BLaER1 (cell line): ENCODE data around the gene PTPRN2.

ENCODE experiments used
- H3K27ac ChIP-seq: shearing (Covaris generic); formaldehyde crosslinking; 2 replicates; pipeline ENCODE4 v1.8.1; 2022
- H3K27me3 ChIP-seq: shearing (Covaris generic); formaldehyde crosslinking; 2 replicates; pipeline ENCODE4 v1.8.1; 2022
- H3K36me3 ChIP-seq: shearing (Covaris generic); formaldehyde crosslinking; 2 replicates; pipeline ENCODE4 v1.8.1; 2022
- H3K4me1 ChIP-seq: shearing (Covaris generic); formaldehyde crosslinking; 2 replicates; pipeline ENCODE4 v1.8.1; 2022
- H3K4me2 ChIP-seq: shearing (Covaris generic); formaldehyde crosslinking; 2 replicates; pipeline ENCODE4 v1.8.1; 2022
- H3K4me3 ChIP-seq: shearing (Covaris generic); formaldehyde crosslinking; 2 replicates; pipeline ENCODE4 v1.8.1; 2022
- H3K9ac ChIP-seq: shearing (Covaris generic); formaldehyde crosslinking; 2 replicates; pipeline ENCODE4 v1.8.1; 2022
- H3K9me3 ChIP-seq: shearing (Covaris generic); formaldehyde crosslinking; 2 replicates; pipeline ENCODE4 v1.8.1; 2022
- H4K20me1 ChIP-seq: shearing (Covaris generic); formaldehyde crosslinking; 2 replicates; pipeline ENCODE4 v1.8.1; 2022
- Cebpa-rat ChIP-seq: shearing (Covaris generic); IDR thresholded peaks from 2 replicates; pipeline ENCODE4 v1.8.1; 2022

The PTPRN2 gene

DNA sequence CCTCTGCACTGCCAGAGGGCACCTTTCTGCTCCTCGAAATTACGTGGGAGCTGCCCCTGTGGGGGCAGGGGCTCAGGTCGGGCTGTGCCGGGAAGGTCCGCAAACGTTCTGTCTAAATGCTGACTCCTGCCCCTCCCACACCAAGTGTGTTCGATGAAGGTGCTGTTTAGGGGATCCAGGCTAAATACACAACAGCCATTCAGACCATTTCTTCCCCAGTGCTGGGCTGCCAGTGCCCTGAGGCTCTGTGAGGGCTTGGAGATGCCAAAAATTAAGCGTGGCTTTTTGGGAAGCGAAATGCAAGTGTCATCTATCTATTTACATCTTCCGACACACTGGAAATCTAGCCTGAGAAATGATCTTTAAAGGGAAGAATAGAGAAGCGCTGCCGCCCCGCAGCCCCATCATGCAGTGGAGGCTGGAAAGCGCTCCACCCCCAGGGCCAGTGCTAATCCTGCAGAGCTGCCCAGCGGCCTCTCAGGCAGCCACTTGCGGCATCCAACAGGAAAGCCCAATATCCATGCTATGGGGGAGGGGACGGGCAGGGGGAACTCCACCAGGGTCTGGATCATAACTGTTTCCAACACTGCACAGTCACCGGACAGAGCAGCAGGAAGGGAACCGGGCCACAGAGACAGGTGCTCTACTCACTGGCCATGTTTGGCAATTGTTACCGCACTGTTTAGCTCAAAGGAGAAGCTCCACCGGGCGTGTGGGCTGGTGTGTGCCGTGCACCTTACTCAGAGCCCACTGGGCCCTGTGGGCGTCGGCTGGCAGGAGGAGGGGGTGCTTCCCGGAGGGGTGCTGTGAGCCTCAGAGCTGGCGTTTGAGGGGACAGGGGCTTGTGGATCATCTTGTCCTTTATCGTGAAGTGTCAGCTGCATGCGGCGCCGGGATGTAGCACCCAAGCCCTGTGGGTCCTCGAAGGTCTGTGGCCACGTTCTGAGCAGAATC, 1045.3 kb downstream of the PTPRN2 start:
- Histone ChIP-seq H3K27me3 (no peaks in the 10 kb centered on the region), H3K27ac (no peak overlapping the region), H3K9me3 (no peaks in the 10 kb centered on the region), H3K9ac (no peak overlapping the region), H3K4me3 (no peak overlapping the region), H3K36me3 (no peaks in the 10 kb centered on the region), H3K4me1 (peaks cover 8% of the 10 kb centered on the region; the same call in 1 of the 2 replicates), H4K20me1 (no peaks in the 10 kb centered on the region), H3K4me2 (no peak overlapping the region)
- TF ChIP-seq Cebpa-rat: no peak

DNA sequence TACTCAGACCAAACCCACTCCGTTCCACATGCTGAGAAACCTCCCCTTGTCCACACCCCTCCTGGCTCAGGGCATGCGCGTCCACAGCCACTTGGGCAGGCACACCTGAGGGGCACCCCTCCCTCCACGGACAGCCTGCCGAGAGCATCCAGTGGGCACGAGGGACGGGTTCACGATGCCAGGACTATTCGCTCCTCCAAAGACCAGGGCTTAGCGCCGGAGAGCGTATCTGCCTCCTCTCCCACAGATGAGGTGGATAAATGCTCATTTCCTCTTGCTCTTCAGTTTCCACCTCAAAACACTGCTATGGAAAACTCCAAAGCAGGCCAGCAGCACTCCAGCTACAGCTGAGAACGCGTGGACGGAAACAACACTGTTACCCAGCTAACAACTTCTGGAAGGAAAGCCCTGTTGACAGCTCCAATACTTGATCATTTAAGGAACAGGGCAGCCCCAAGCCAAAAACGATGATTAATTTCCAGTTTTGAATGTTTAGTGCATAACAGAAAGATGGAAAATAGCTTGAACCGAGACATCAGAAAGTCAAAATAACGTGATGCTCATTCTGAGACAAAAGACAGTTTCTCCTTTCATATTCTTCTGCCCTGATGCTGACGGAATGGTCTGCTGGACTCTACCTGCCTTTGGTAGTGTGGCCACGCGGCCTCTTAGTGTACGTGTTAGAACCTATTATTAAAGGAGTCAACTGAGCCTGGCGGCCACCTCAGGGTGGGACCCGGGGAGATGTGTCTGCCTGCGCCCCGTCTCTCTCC, 1046.1 kb downstream of the PTPRN2 start:
- Histone ChIP-seq H3K27ac (no peak overlapping the region), H4K20me1 (no peaks in the 10 kb centered on the region), H3K4me2 (no peak overlapping the region), H3K36me3 (no peaks in the 10 kb centered on the region), H3K27me3 (no peaks in the 10 kb centered on the region), H3K9me3 (no peaks in the 10 kb centered on the region), H3K4me3 (no peak overlapping the region), H3K4me1 (peaks cover 8% of the 10 kb centered on the region; the same call in 1 of the 2 replicates), H3K9ac (no peak overlapping the region)
- no peak for TF ChIP-seq Cebpa-rat

DNA sequence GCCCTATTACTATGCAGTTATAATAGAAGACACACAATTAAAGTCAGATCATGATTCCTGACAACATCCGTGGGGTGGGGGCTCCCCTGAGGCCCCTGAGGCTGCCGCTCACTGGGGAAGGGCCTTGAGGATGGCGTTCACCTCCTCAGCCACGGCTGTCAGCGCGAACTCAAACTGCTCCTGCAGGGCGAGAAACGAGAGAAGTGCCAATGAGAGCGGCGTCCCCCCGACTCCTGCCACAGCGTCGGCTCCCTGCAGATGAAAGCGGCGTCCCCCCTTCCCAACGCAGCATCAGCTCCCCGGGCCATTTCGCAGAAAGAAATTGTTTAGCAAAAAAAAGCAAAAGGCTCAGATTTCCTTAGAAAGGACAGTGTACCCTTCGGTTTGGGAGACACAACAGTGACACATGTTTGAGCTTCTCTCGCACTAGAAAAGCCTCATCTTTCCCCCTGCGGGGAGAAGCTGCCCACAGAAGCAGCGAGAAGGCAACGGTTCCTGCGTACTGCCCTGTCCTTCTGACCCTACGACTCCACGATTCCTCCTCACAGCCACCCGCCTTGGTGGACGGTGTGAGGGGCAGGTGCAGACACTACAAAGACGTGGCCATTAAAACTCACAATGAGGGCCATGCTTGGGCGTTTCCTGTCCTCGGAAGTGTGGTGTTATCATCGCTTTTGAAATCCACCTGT, 1046.9 kb downstream of the PTPRN2 start:
- no peaks in the 10 kb centered on the region for H3K27me3 ChIP-seq
- no peak overlapping the region for H3K4me2 ChIP-seq
- no peak overlapping the region for H3K9ac ChIP-seq
- no peaks in the 10 kb centered on the region for H4K20me1 ChIP-seq
- no peaks in the 10 kb centered on the region for H3K9me3 ChIP-seq
- peaks cover 8% of the 10 kb centered on the region; the same call in 1 of the 2 replicates for H3K4me1 ChIP-seq
- H3K36me3 ChIP-seq: no peaks in the 10 kb centered on the region
- H3K4me3 ChIP-seq: no peak overlapping the region
- no peak for TF ChIP-seq Cebpa-rat
- no peak overlapping the region for H3K27ac ChIP-seq

DNA sequence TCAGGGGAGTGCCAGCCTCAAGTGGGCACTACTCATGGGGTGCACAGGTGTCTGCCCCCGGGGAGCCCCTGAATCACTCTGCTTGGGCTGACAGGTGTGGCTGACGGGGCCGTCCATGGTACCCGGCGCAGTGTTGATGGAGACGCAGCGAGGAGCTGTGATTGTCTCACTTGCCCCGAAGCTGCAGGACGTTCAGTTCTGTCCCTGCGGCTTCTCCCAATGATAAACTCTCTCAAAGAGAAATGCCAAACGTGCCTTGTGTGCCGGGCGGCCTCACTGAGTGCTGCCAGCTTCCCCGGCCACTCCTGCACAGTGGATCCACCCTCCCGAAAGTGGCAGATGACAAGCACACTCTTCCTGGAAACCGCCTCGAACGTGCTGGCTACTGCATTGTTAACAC, 1047.6 kb downstream of the PTPRN2 start:
- peaks cover 8% of the 10 kb centered on the region; the same call in 1 of the 2 replicates for H3K4me1 ChIP-seq

DNA sequence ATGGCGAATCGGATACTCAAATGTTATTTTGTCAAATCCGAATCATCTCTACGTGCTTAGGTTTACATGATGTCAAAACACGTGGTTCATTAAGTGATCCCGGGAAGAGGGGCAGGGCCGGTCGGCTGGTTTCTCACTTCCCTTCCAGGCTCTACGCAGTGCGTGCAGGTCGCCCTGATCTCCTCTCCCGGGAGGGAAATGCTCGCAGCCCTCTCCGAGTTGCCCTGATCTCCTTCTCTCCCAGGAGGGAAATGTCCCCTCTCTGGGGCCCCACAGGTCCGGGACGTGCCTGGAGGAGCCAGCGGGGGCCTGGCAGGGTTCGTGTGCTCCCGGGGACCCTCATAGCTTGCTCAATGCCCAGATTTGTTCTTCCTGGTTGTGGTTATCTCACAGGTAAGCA, 1048.1 kb downstream of the PTPRN2 start:
- no peaks in the 10 kb centered on the region for H3K36me3 ChIP-seq
- no peak overlapping the region for H3K4me2 ChIP-seq
- H3K4me3 ChIP-seq: no peak overlapping the region
- no peaks in the 10 kb centered on the region for H3K27me3 ChIP-seq
- peaks cover 3% of the 10 kb centered on the region; the same call in 1 of the 2 replicates for H3K4me1 ChIP-seq
- H3K9me3 ChIP-seq: no peaks in the 10 kb centered on the region
- H3K9ac ChIP-seq: no peak overlapping the region
- H3K27ac ChIP-seq: no peak overlapping the region
- H4K20me1 ChIP-seq: no peaks in the 10 kb centered on the region
- no peak for TF ChIP-seq Cebpa-rat

More for the DNA sequence above, 1047.6 kb downstream of the PTPRN2 start:
- no peak overlapping the region for H3K4me2 ChIP-seq
- H3K9me3 ChIP-seq: no peaks in the 10 kb centered on the region
- no peak overlapping the region for H3K27ac ChIP-seq
- H3K27me3 ChIP-seq: no peaks in the 10 kb centered on the region
- H3K36me3 ChIP-seq: no peaks in the 10 kb centered on the region
- H3K9ac ChIP-seq: no peak overlapping the region
- no peak overlapping the region for H3K4me3 ChIP-seq
- H4K20me1 ChIP-seq: no peaks in the 10 kb centered on the region
- no peak for TF ChIP-seq Cebpa-rat

DNA sequence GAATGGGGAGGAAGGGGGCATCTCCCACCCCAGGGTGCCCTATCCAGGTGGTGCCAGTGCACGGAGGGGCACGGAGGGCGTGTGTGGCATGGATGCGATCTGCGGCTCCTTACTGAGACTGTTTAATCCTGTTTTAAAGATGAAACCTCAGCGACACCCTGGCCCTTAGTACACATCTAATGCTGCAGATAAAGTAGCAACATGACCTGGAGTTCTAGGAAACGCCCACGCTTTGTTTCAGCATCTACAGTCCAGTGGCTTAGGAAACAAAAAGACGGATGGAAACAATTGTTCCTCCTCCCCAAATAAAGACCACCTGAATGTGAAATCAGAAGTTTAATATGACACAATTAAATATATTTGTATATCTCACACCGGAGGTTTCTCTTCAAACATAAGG, 1048.9 kb downstream of the PTPRN2 start:
- no peak overlapping the region for H3K4me3 ChIP-seq
- no peaks in the 10 kb centered on the region for H3K4me1 ChIP-seq
- H3K9ac ChIP-seq: no peak overlapping the region
- H3K27ac ChIP-seq: no peak overlapping the region
- no peak overlapping the region for H3K4me2 ChIP-seq
- no peak for TF ChIP-seq Cebpa-rat
- no peaks in the 10 kb centered on the region for H4K20me1 ChIP-seq
- no peaks in the 10 kb centered on the region for H3K27me3 ChIP-seq
- H3K9me3 ChIP-seq: no peaks in the 10 kb centered on the region
- H3K36me3 ChIP-seq: no peaks in the 10 kb centered on the region

DNA sequence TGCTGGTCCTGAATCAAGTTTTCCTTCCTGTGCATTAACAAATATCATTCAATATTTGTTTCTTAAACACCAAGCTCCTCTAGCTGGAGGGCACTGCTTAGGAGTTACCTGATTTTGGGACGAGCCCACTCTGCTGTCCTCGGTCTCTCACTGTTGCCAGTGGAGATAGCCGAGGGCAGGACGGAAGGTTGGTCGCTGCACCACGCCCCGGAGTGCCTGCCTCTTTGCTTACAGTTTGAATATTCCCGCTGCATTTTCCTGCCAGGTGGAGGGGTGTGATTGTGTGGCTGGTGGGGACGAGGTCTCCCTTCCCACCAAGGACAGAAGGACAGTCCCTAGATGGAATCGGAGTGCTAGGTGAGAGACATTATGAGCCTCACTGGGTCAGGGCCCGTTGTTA, 1049.3 kb downstream of the PTPRN2 start:
- no peak overlapping the region for H3K4me2 ChIP-seq
- no peak overlapping the region for H3K9ac ChIP-seq
- no peaks in the 10 kb centered on the region for H3K9me3 ChIP-seq
- H3K4me3 ChIP-seq: no peak overlapping the region
- no peaks in the 10 kb centered on the region for H3K36me3 ChIP-seq
- no peaks in the 10 kb centered on the region for H3K27me3 ChIP-seq
- H3K27ac ChIP-seq: no peak overlapping the region
- TF ChIP-seq Cebpa-rat: no peak
- no peaks in the 10 kb centered on the region for H3K4me1 ChIP-seq
- H4K20me1 ChIP-seq: no peaks in the 10 kb centered on the region

DNA sequence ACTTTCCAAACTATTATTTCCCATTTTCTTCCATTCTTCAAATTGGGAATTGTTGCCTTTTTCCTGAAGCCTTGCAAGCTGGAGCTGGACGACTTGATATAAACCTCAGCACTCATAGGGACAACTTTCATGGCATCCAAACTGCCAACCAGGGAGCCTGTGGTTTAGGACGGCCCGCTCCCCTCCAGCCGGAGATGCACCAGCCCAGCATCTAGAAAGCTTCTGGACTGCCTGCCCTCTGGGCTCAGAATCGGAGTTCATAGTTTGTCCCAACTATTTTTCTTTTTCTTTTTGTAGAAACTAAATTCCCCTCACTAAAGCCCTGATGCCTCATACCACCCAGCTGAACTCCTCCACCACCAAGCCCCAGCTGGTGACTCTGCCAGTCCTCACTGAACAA, 1050.6 kb downstream of the PTPRN2 start:
- H3K4me2 ChIP-seq: no peak overlapping the region
- no peaks in the 10 kb centered on the region for H4K20me1 ChIP-seq
- H3K9ac ChIP-seq: no peak overlapping the region
- H3K9me3 ChIP-seq: peaks cover 9% of the 10 kb centered on the region
- no peak overlapping the region for H3K4me3 ChIP-seq
- no peaks in the 10 kb centered on the region for H3K36me3 ChIP-seq
- no peaks in the 10 kb centered on the region for H3K4me1 ChIP-seq
- H3K27ac ChIP-seq: no peak overlapping the region
- no peak for TF ChIP-seq Cebpa-rat
- H3K27me3 ChIP-seq: no peaks in the 10 kb centered on the region

DNA sequence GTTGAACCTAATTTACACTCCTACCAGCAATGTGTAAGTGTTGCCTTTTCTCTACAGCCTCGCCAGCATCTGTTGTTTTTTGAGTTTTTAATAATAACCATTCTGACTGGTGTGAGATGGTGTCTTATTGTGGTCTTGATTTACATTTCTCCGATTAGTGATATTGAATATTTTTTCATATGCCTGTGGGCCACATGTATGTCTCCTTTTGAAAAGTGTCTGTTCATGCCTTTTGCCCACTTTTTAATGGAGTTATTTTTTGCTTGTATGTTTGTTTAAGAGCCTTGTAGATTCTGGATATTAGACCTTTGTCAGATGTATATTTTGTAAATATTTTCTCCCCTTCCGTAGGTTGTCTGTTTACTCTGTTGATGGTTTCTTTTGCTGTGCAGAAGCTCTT, 1055.6 kb downstream of the PTPRN2 start:
- Histone ChIP-seq H4K20me1 (no peaks in the 10 kb centered on the region), H3K27me3 (no peaks in the 10 kb centered on the region), H3K9me3 (peaks cover 12% of the 10 kb centered on the region)

More for the DNA sequence above, 1055.6 kb downstream of the PTPRN2 start:
- Histone ChIP-seq H3K9ac (no peak overlapping the region), H3K36me3 (no peaks in the 10 kb centered on the region), H3K4me1 (no peaks in the 10 kb centered on the region), H3K27ac (no peak overlapping the region), H3K4me2 (no peak overlapping the region), H3K4me3 (no peak overlapping the region)
- no peak for TF ChIP-seq Cebpa-rat
